ENCODE measurements around the gene CADM1. TPM values are rescaled to one million over a fixed set of nuclear protein-coding genes. Genes with fewer than 3 reads are reported as not detected.

Gene CADM1
- total RNA-seq, 1 experiment from 2014 or later = 15.5 TPM

GRCh38 chr11:115316696-115317095 is 187.5 kb downstream of the CADM1 start:
- H3K36me3 ChIP-seq (replicated peaks; ENCODE audit: control insufficient read depth, insufficient read depth, low read length) = no peaks in the 10 kb centered on the region
- H3K27me3 ChIP-seq (ENCODE audit: control insufficient read depth, insufficient read depth, low read length) = no peaks in the 10 kb centered on the region
- H3K4me3 ChIP-seq (ENCODE audit: insufficient read depth, low read depth, low read length) = no peak overlapping the region
- no peak for DNase-seq

GRCh38 chr11:115314330-115314920 is 189.8 kb downstream of the CADM1 start:
- Histone ChIP-seq H3K4me3 (ENCODE audit: insufficient read depth, low read depth, low read length) (no peak overlapping the region), H3K27me3 (ENCODE audit: control insufficient read depth, insufficient read depth, low read length) (no peaks in the 10 kb centered on the region), H3K36me3 (replicated peaks; ENCODE audit: control insufficient read depth, insufficient read depth, low read length) (no peaks in the 10 kb centered on the region)
- no peak for DNase-seq

- no peak for DNase-seq
- Histone ChIP-seq H3K27me3 (ENCODE audit: control insufficient read depth, insufficient read depth, low read length) (no peaks in the 10 kb centered on the region), H3K4me3 (ENCODE audit: insufficient read depth, low read depth, low read length) (no peak overlapping the region), H3K36me3 (replicated peaks; ENCODE audit: control insufficient read depth, insufficient read depth, low read length) (no peaks in the 10 kb centered on the region)
Measured at GRCh38 chr11:115313224-115313838, 190.9 kb downstream of the CADM1 start.

- Histone ChIP-seq H3K27me3 (ENCODE audit: control insufficient read depth, insufficient read depth, low read length) (no peaks in the 10 kb centered on the region), H3K4me3 (ENCODE audit: insufficient read depth, low read depth, low read length) (no peak overlapping the region), H3K36me3 (replicated peaks; ENCODE audit: control insufficient read depth, insufficient read depth, low read length) (no peaks in the 10 kb centered on the region)
- no peak for DNase-seq
Measured at GRCh38 chr11:115311949-115312348, 192.3 kb downstream of the CADM1 start.

GRCh38 chr11:115306689-115307088 is 197.5 kb downstream of the CADM1 start:
- Histone ChIP-seq H3K4me3 (ENCODE audit: insufficient read depth, low read depth, low read length) (no peak overlapping the region), H3K36me3 (replicated peaks; ENCODE audit: control insufficient read depth, insufficient read depth, low read length) (no peaks in the 10 kb centered on the region), H3K27me3 (ENCODE audit: control insufficient read depth, insufficient read depth, low read length) (no peaks in the 10 kb centered on the region)
- no peak for DNase-seq

- no peak for DNase-seq
- H3K4me3 ChIP-seq (ENCODE audit: insufficient read depth, low read depth, low read length) = no peak overlapping the region
- no peaks in the 10 kb centered on the region for H3K27me3 ChIP-seq (ENCODE audit: control insufficient read depth, insufficient read depth, low read length)
Measured at GRCh38 chr11:115304774-115305472, 199.3 kb downstream of the CADM1 start.

GRCh38 chr11:115303929-115304531 is 200.2 kb downstream of the CADM1 start:
- DNase-seq = no peak
- no peaks in the 10 kb centered on the region for H3K27me3 ChIP-seq (ENCODE audit: control insufficient read depth, insufficient read depth, low read length)
- H3K4me3 ChIP-seq (ENCODE audit: insufficient read depth, low read depth, low read length) = no peak overlapping the region
- no peaks in the 10 kb centered on the region for H3K36me3 ChIP-seq (replicated peaks; ENCODE audit: control insufficient read depth, insufficient read depth, low read length)

More at GRCh38 chr11:115304774-115305472, 199.3 kb downstream of the CADM1 start:
- no peaks in the 10 kb centered on the region for H3K36me3 ChIP-seq (replicated peaks; ENCODE audit: control insufficient read depth, insufficient read depth, low read length)

GRCh38 chr11:115302946-115303703 is 201.1 kb downstream of the CADM1 start:
- Histone ChIP-seq H3K27me3 (ENCODE audit: control insufficient read depth, insufficient read depth, low read length) (no peaks in the 10 kb centered on the region), H3K36me3 (replicated peaks; ENCODE audit: control insufficient read depth, insufficient read depth, low read length) (no peaks in the 10 kb centered on the region), H3K4me3 (ENCODE audit: insufficient read depth, low read depth, low read length) (no peak overlapping the region)
- DNase-seq = no peak

- no peaks in the 10 kb centered on the region for H3K36me3 ChIP-seq (replicated peaks; ENCODE audit: control insufficient read depth, insufficient read depth, low read length)
- no peak for DNase-seq
- H3K4me3 ChIP-seq (ENCODE audit: insufficient read depth, low read depth, low read length) = no peak overlapping the region
- no peaks in the 10 kb centered on the region for H3K27me3 ChIP-seq (ENCODE audit: control insufficient read depth, insufficient read depth, low read length)
Measured at GRCh38 chr11:115300660-115301428, 203.4 kb downstream of the CADM1 start.

GRCh38 chr11:115298300-115299012 is 205.8 kb downstream of the CADM1 start:
- no peak for DNase-seq
- Histone ChIP-seq H3K4me3 (ENCODE audit: insufficient read depth, low read depth, low read length) (no peak overlapping the region), H3K27me3 (ENCODE audit: control insufficient read depth, insufficient read depth, low read length) (no peaks in the 10 kb centered on the region), H3K36me3 (replicated peaks; ENCODE audit: control insufficient read depth, insufficient read depth, low read length) (no peaks in the 10 kb centered on the region)

GRCh38 chr11:115297330-115297729 is 206.9 kb downstream of the CADM1 start:
- H3K4me3 ChIP-seq (ENCODE audit: insufficient read depth, low read depth, low read length) = no peak overlapping the region
- H3K27me3 ChIP-seq (ENCODE audit: control insufficient read depth, insufficient read depth, low read length) = no peaks in the 10 kb centered on the region
- DNase-seq = no peak
- H3K36me3 ChIP-seq (replicated peaks; ENCODE audit: control insufficient read depth, insufficient read depth, low read length) = no peaks in the 10 kb centered on the region

- Histone ChIP-seq H3K4me3 (ENCODE audit: insufficient read depth, low read depth, low read length) (no peak overlapping the region), H3K27me3 (ENCODE audit: control insufficient read depth, insufficient read depth, low read length) (no peaks in the 10 kb centered on the region; the same call in 1 of the 2 replicates), H3K36me3 (replicated peaks; ENCODE audit: control insufficient read depth, insufficient read depth, low read length) (no peaks in the 10 kb centered on the region)
- no peak for DNase-seq
Measured at GRCh38 chr11:115291325-115291724, 212.9 kb downstream of the CADM1 start.

- Histone ChIP-seq H3K27me3 (ENCODE audit: control insufficient read depth, insufficient read depth, low read length) (no peaks in the 10 kb centered on the region; the same call in 1 of the 2 replicates), H3K36me3 (replicated peaks; ENCODE audit: control insufficient read depth, insufficient read depth, low read length) (no peaks in the 10 kb centered on the region), H3K4me3 (ENCODE audit: insufficient read depth, low read depth, low read length) (no peak overlapping the region)
- DNase-seq = no peak
Measured at GRCh38 chr11:115290893-115291292, 213.3 kb downstream of the CADM1 start.

Data from H7 (cell line).